ENCODE data around the gene TTC9C. TPM values are rescaled to one million over a fixed set of nuclear protein-coding genes. Genes with fewer than 3 reads are reported as not detected.

Gene TTC9C
- total and polyA plus RNA-seq, 2 of the 8 experiments (the other 6 are each of a cell fraction or from before 2014, with no cell fraction given), result 25.4 to 34.1 TPM

GRCh38 chr11:62715150-62716130, 12.8 kb upstream of the TTC9C start (continued):
- TF ChIP-seq CHD7 (IDR thresholded peaks at IDR 0.05; ENCODE audit: insufficient replicate concordance, low read length), result no peak
- TF ChIP-seq SUZ12 (IDR thresholded peaks at IDR 0.05; ENCODE audit: low read length), result no peak
- no peak for TF ChIP-seq E2F6 (IDR thresholded peaks at IDR 0.05)
- no peak for TF ChIP-seq KDM5A (IDR thresholded peaks at IDR 0.05; ENCODE audit: low read length)
- no peak for TF ChIP-seq CTBP2 (IDR thresholded peaks at IDR 0.05; ENCODE audit: borderline replicate concordance, insufficient read depth, insufficient read length, low read length)

All from H1 (cell line).